ENCODE data around the gene PTPRD. TPM values are rescaled to one million over a fixed set of nuclear protein-coding genes. Genes with fewer than 3 reads are reported as not detected.

PTPRD gene
- total RNA-seq, 1 donor from 2014 or later = 6.9 TPM

- TF ChIP-seq, protein P1, sequence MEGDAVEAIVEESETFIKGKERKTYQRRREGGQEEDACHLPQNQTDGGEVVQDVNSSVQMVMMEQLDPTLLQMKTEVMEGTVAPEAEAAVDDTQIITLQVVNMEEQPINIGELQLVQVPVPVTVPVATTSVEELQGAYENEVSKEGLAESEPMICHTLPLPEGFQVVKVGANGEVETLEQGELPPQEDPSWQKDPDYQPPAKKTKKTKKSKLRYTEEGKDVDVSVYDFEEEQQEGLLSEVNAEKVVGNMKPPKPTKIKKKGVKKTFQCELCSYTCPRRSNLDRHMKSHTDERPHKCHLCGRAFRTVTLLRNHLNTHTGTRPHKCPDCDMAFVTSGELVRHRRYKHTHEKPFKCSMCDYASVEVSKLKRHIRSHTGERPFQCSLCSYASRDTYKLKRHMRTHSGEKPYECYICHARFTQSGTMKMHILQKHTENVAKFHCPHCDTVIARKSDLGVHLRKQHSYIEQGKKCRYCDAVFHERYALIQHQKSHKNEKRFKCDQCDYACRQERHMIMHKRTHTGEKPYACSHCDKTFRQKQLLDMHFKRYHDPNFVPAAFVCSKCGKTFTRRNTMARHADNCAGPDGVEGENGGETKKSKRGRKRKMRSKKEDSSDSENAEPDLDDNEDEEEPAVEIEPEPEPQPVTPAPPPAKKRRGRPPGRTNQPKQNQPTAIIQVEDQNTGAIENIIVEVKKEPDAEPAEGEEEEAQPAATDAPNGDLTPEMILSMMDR (IDR thresholded peaks at IDR 0.05) = no peak
- no peak overlapping the region for H3K4me3 ChIP-seq
- H3K27me3 ChIP-seq = no peaks in the 10 kb centered on the region
- no peak for DNase-seq (ENCODE audit: low spot score in 2 of 2)
- H3K9me3 ChIP-seq = no peaks in the 10 kb centered on the region
- H3K4me1 ChIP-seq = no peaks in the 10 kb centered on the region
- H3K27ac ChIP-seq = no peak overlapping the region
- H3K36me3 ChIP-seq = no peaks in the 10 kb centered on the region
- intact Hi-C loops (cut with DNase I) = loop anchor here (10.0 kb wide), 1 partner anchor 152 kb away; no protein-coding TSS in a partner anchor
Measured at GRCh38 chr9:9792144-9792857, 820.5 kb downstream of the PTPRD start.

DNA sequence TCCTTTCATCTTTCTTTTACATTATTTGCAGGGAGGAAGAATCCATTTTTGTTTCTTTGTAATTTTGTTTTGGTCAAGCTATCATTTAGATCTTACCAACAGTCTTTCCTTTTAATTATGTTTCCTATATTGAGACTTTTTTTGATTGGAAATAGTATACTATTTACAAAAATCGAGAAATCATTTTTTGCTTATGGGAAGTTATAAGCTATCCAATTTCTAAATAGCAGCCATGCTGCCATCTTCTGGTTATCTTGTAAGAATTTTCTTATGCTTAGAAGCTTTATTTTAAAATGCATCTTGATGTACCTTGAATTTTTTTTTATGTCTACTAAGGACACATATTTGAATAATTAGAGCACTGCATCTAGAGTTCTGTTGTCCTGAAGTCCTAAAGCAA lies 821.2 kb downstream of the PTPRD start:
- DNase-seq (ENCODE audit: low spot score in 2 of 2) = no peak
- no peak overlapping the region for H3K4me3 ChIP-seq
- intact Hi-C loops (cut with DNase I) = loop anchor here (10.0 kb wide), 1 partner anchor 153 kb away; no protein-coding TSS in a partner anchor
- H3K27me3 ChIP-seq = no peaks in the 10 kb centered on the region
- TF ChIP-seq, protein P1 (IDR thresholded peaks at IDR 0.05) = peak in 2 of 3 experiments; percentile 8 to 29
- no peaks in the 10 kb centered on the region for H3K9me3 ChIP-seq
- no peaks in the 10 kb centered on the region for H3K4me1 ChIP-seq
- no peak overlapping the region for H3K27ac ChIP-seq
- H3K36me3 ChIP-seq = no peaks in the 10 kb centered on the region

GRCh38 chr9:9790216-9790872 lies 822.5 kb downstream of the PTPRD start:
- Histone ChIP-seq H3K27me3 (no peaks in the 10 kb centered on the region), H3K9me3 (no peaks in the 10 kb centered on the region), H3K27ac (no peak overlapping the region), H3K36me3 (no peaks in the 10 kb centered on the region), H3K4me3 (no peak overlapping the region), H3K4me1 (no peaks in the 10 kb centered on the region)
- TF ChIP-seq, protein P1 (IDR thresholded peaks at IDR 0.05) = peak; percentile 55 to 84 (median 74)
- DNase-seq (ENCODE audit: low spot score in 2 of 2) = no peak
- intact Hi-C loops (cut with DNase I) = loop anchor here (1.0 to 10.0 kb wide), 2 partner anchors 154 to 184 kb away; no protein-coding TSS in a partner anchor

GRCh38 chr9:9783711-9784110 lies 829.1 kb downstream of the PTPRD start:
- Histone ChIP-seq H3K27me3 (no peaks in the 10 kb centered on the region), H3K27ac (no peak overlapping the region), H3K4me1 (no peaks in the 10 kb centered on the region), H3K36me3 (no peaks in the 10 kb centered on the region), H3K9me3 (no peaks in the 10 kb centered on the region), H3K4me3 (no peak overlapping the region)
- no peak for DNase-seq (ENCODE audit: low spot score in 2 of 2)
- TF ChIP-seq, protein P1 (IDR thresholded peaks at IDR 0.05) = no peak
- intact Hi-C loops (cut with DNase I) = no loop called here

DNA sequence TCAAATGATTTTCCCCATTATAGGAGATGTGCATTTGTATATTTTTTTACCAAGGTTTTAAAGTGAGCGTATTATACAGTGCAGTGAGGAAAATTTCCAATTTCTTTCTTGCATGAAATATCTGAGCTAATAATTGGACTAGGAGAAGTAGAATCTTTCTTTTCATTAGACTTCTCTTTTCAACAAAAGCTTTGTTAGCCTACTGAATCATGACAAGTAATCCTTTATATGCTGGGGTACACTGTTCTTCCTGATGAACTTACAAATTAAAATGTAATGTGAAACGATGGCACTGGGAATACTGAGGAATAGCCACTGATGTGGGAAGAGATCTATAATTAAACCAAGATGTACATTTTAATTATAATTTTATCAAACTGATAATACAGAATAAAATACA lies 829.6 kb downstream of the PTPRD start:
- Histone ChIP-seq H3K9me3 (no peaks in the 10 kb centered on the region), H3K27me3 (no peaks in the 10 kb centered on the region), H3K27ac (no peak overlapping the region), H3K4me1 (no peaks in the 10 kb centered on the region), H3K36me3 (no peaks in the 10 kb centered on the region), H3K4me3 (no peak overlapping the region)
- DNase-seq (ENCODE audit: low spot score in 2 of 2) = no peak
- TF ChIP-seq, protein P1 (IDR thresholded peaks at IDR 0.05) = no peak
- intact Hi-C loops (cut with DNase I) = no loop called here
